Fibroblast of the aortic adventitia (primary cell): ENCODE data around the gene SRPK1. TPM values are rescaled to one million over a fixed set of nuclear protein-coding genes. Genes with fewer than 3 reads are reported as not detected.

Experiments
- DNase-seq: peaks from one replicate; pipeline ENCODE4 v3.0.0-alpha.2; 2010; ENCODE audit warnings: low read depth
- H3K4me3 ChIP-seq: 2 replicates; pipeline ENCODE4 v1.5.1; 2011; ENCODE audit warnings: low read depth, mild to moderate bottlenecking, control low read depth, low read length, moderate library complexity
- CTCF ChIP-seq: IDR thresholded peaks from 2 replicates; pipeline ENCODE4 v1.5.1; 2011; ENCODE audit warnings: mild to moderate bottlenecking, low read length, control low read depth, inconsistent platforms; ENCODE audit not compliant: insufficient read depth
- total RNA-seq: library from RNA; depleted of rRNA; stranded (reverse); fragments of >200 nt; gene quantifications from 2 replicates; pipeline ENCODE4 v1.2.3, GENCODE V29; 2012; ENCODE audit warnings: low replicate concordance

Gene SRPK1
- total RNA-seq, 1 donor, result 86.9 TPM

GRCh38 chr6:35786272-35786671 is 134.6 kb downstream of the SRPK1 start:
- TF ChIP-seq CTCF, result no peak
- no peak overlapping the region for H3K4me3 ChIP-seq
- no peak for DNase-seq

GRCh38 chr6:35784200-35784599 is 136.7 kb downstream of the SRPK1 start:
- TF ChIP-seq CTCF, result no peak
- DNase-seq, result no peak
- H3K4me3 ChIP-seq, result no peak overlapping the region

Other genes starting within 250 kb of the SRPK1 start
- gene FKBP5, start 232.2 kb downstream of the SRPK1 start, total RNA-seq, result 2.9 and 5.3 TPM in 2 replicates
- gene ARMC12, start 184.1 kb downstream of the SRPK1 start, total RNA-seq, result 0.45 TPM in 1 of 2 replicates, not detected in the other
- gene CLPSL2, start 144.5 kb downstream of the SRPK1 start, total RNA-seq, result not detected in 2 replicates
- not detected in 2 replicates for gene CLPSL1, start 140.1 kb downstream of the SRPK1 start, total RNA-seq
- not detected in 2 replicates for gene CLPS, start 123.8 kb downstream of the SRPK1 start, total RNA-seq
- not detected in 2 replicates for gene LHFPL5, start 115.7 kb downstream of the SRPK1 start, total RNA-seq
- 0.18 TPM in 1 of 2 replicates, not detected in the other for gene SLC26A8, start 103.5 kb upstream of the SRPK1 start, total RNA-seq
- 72.5 and 99.8 TPM in 2 replicates for gene MAPK14, start 106.7 kb upstream of the SRPK1 start, total RNA-seq
- 2.3 and 15.6 TPM in 2 replicates for gene MAPK13, start 209.4 kb upstream of the SRPK1 start, total RNA-seq